IPS DF 6.9 (cell line): Measurements from ENCODE around the gene LRP5.
"Not testable (repeated sequence)": the region's sequence is repeated elsewhere in the genome, so short reads cannot be mapped to it uniquely, and the experiment has no call there.

Experiments
- DNase-seq: peaks from one replicate; pipeline ENCODE4 v3.0.0-alpha.2; 2013; ENCODE audit warnings: low read depth, low spot score
- H3K27ac ChIP-seq: one replicate; pipeline ENCODE4 v1.5.1; 2013; ENCODE audit warnings: low read length, control low read depth
- H3K27me3 ChIP-seq: 2 replicates; pipeline ENCODE4 v1.6.1; 2013; ENCODE audit warnings: mild to moderate bottlenecking, low read length; ENCODE audit not compliant: control insufficient read depth, insufficient read depth
- H3K36me3 ChIP-seq: 2 replicates; pipeline ENCODE4 v1.6.1; 2013; ENCODE audit warnings: low read length; ENCODE audit not compliant: control insufficient read depth, insufficient read depth
- H3K4me1 ChIP-seq: 2 replicates; pipeline ENCODE4 v1.6.1; 2013; ENCODE audit warnings: low read length; ENCODE audit not compliant: control insufficient read depth, insufficient read depth
- H3K4me3 ChIP-seq: 2 replicates; pipeline ENCODE4 v1.5.1; 2013; ENCODE audit warnings: mild to moderate bottlenecking, low read length
- H3K9me3 ChIP-seq: 2 replicates; pipeline ENCODE4 v1.6.1; 2013; ENCODE audit warnings: low read length, inconsistent platforms; ENCODE audit not compliant: control insufficient read depth, insufficient read depth
- WGBS: extraction: QIAGEN DNeasy Blood & Tissue Kit; methylation state at CpG from one replicate; pipeline ENCODE4 v1.1.7; 2013; ENCODE audit warnings: mixed read lengths, missing lambda C conversion rate; ENCODE audit not compliant: insufficient read length, insufficient coverage; 5-methylcytosine and 5-hydroxymethylcytosine counted together

The LRP5 gene

DNA sequence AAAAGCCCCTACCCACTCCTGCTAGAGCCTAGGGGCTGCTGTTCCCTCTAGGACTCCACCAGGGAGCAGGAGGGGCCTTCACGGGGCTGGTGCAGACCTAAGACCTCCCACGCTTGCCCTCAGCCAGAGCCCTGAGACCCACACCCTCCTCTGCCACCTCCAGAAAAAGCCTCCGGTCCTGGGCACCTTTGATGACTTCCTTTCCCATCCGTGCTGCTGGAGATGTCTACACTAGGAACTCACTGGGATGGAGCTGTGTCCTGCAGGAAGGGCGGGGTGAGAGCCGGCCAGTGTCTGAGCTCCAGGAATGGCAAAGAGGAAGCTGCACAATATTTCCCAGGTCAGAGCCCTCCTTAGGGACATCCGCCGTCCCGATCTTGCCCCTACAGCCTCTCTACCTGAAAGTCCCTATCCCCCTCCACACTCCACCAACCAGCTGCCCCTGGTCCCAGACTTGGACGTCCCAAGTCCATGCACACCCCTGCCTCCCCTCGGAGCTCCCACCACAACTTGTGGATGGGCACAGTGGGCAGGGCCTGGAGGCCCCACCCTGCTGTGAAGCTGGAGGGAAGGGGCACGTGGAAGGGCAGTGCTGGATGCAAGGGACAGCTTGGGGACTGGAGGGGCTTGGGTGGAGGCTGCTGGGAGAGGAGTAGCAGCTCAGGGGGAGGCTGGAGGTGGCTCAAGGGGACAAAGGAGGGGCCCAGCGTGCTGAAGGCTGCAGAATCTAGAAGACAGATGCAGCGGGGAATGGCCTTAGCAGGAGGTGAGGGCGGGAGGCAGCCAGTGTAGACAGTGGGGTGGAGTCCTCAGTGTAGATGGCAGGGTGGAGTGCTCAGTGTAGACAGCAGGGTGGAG lies 13.5 kb upstream of the LRP5 start:
- no peak overlapping the region for H3K4me3 ChIP-seq
- WGBS, result no CpG with 5 or more reads among the region's 15 CpGs
- H3K27ac ChIP-seq, result no peak overlapping the region
- DNase-seq, result no peak
- no peaks in the 10 kb centered on the region for H3K4me1 ChIP-seq
- no peaks in the 10 kb centered on the region for H3K27me3 ChIP-seq
- H3K36me3 ChIP-seq, result no peaks in the 10 kb centered on the region
- no peaks in the 10 kb centered on the region for H3K9me3 ChIP-seq

GRCh38 chr11:68299517-68299879 lies 12.9 kb upstream of the LRP5 start:
- H3K4me3 ChIP-seq, DNase-seq, H3K9me3 ChIP-seq, H3K27ac ChIP-seq, H3K36me3 ChIP-seq, H3K4me1 ChIP-seq, H3K27me3 ChIP-seq: not testable (repeated sequence)
- WGBS, result no CpG with 5 or more reads among the region's 9 CpGs

DNA sequence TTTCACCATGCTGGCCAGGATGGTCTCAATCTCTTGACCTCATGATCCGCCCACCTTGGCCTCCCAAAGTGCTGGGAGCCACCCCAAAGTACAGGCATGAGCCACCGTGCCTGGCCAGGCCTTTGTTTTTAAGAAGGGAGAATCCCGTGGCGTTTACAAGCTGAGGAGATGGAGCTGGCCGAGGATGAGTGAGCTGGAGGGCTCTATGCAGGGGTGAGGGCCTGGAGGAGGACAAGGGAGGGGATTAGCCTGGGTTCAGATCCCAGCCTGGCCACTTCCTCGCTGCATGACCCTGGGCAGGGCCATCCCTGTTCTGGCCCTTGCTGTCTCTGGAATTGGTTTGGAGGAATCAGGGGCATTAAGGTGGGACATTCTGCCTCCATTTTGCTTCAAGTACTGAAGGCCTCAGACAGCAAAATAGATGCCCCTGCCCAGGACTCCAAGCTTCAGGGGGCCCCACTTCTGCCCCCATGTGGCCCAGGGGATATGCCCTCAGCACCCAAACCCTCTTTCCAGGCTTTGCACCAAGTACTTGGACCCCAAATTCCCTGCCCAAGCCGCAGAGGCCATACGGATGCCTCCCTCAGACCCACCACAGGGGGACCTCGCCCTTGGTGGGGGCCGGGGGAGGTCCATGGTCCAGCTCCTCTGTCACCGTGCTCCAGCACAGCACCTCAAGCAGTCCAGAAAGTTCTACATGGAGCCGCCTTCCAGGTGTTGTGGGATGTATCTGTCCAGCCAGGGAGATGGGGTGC lies 12.1 kb upstream of the LRP5 start:
- Histone ChIP-seq H3K27me3 (no peaks in the 10 kb centered on the region), H3K4me1 (no peaks in the 10 kb centered on the region), H3K27ac (no peak overlapping the region), H3K36me3 (no peaks in the 10 kb centered on the region), H3K9me3 (no peaks in the 10 kb centered on the region), H3K4me3 (no peak overlapping the region)
- no CpG with 5 or more reads among the region's 12 CpGs for whole genome bisulfite sequencing
- DNase-seq, result no peak

DNA sequence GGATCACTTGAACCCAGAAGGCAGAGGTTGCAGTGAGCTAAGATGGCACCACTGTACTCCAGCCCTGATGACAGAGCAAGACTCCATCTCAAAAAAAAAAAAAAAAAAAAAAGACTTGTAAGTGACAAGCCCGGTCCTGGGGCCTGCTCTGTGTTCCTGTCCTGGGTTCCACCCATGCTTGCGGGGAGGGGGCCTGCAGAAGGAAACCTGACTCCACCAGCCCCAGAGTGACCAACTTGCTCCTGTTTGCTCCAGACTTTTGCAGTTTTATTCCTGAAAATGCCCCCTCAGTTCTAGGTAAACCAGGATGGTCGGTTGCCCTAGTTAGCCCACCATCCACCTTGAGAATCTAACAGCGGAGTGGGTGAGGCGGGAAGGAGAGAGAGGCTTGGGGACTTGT lies 10.1 kb upstream of the LRP5 start:
- Histone ChIP-seq H3K4me1 (no peaks in the 10 kb centered on the region), H3K36me3 (no peaks in the 10 kb centered on the region), H3K27me3 (no peaks in the 10 kb centered on the region; the same call in 1 of the 2 replicates), H3K27ac (no peak overlapping the region), H3K9me3 (no peaks in the 10 kb centered on the region), H3K4me3 (no peak overlapping the region)
- DNase-seq, result no peak
- WGBS, result no CpG with 5 or more reads among the region's 5 CpGs

DNA sequence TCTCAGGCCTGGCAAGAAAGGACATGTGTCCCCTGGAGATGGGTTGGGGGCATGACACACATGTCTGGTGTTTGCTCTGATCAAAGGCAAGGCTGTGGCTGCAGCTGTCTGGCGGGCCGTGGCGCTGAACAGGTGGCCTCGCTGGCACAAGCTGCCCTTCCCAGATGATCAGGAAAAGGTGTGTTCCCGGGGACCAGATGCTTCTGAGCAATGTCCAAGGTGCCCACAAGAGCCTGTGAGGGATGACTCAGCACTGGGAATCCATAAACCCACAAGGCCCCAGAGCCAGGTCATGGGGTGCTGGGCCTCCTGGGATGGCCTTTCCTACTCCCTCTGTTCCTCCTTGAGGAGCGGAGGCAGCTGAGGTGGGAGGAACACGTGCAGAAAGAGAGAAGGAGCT lies 9.7 kb upstream of the LRP5 start:
- no CpG with 5 or more reads among the region's 7 CpGs for WGBS
- no peak for DNase-seq
- H3K27me3 ChIP-seq, result no peaks in the 10 kb centered on the region; the same call in 1 of the 2 replicates
- H3K4me3 ChIP-seq, result no peak overlapping the region
- no peaks in the 10 kb centered on the region for H3K4me1 ChIP-seq
- no peaks in the 10 kb centered on the region for H3K9me3 ChIP-seq
- no peak overlapping the region for H3K27ac ChIP-seq
- no peaks in the 10 kb centered on the region for H3K36me3 ChIP-seq

- no peaks in the 10 kb centered on the region; the same call in 1 of the 2 replicates for H3K27me3 ChIP-seq
- no CpG with 5 or more reads among the region's 2 CpGs for WGBS
- H3K4me3 ChIP-seq, result no peak overlapping the region
- H3K36me3 ChIP-seq, result no peaks in the 10 kb centered on the region
- no peaks in the 10 kb centered on the region for H3K9me3 ChIP-seq
- no peak overlapping the region for H3K27ac ChIP-seq
- no peaks in the 10 kb centered on the region for H3K4me1 ChIP-seq
- no peak for DNase-seq
Measured at GRCh38 chr11:68303083-68303482, 9.3 kb upstream of the LRP5 start.

- Histone ChIP-seq H3K4me1 (no peaks in the 10 kb centered on the region), H3K4me3 (no peak overlapping the region), H3K36me3 (no peaks in the 10 kb centered on the region), H3K27ac (no peak overlapping the region), H3K9me3 (no peaks in the 10 kb centered on the region), H3K27me3 (no peaks in the 10 kb centered on the region; the same call in 1 of the 2 replicates)
- WGBS, result no CpG with 5 or more reads among the region's 7 CpGs
- no peak for DNase-seq
Measured at GRCh38 chr11:68303982-68304780, 8.2 kb upstream of the LRP5 start.

- H3K36me3 ChIP-seq, result no peaks in the 10 kb centered on the region
- H3K4me1 ChIP-seq, result no peaks in the 10 kb centered on the region
- whole genome bisulfite sequencing, result no CpG with 5 or more reads among the region's 3 CpGs
- H3K9me3 ChIP-seq, result no peaks in the 10 kb centered on the region
- no peak for DNase-seq
- no peak overlapping the region for H3K27ac ChIP-seq
- H3K27me3 ChIP-seq, result no peaks in the 10 kb centered on the region; the same call in 1 of the 2 replicates
- H3K4me3 ChIP-seq, result no peak overlapping the region
Measured at GRCh38 chr11:68306636-68307035, 5.8 kb upstream of the LRP5 start.

- no CpG with 5 or more reads among the region's 11 CpGs for WGBS
- no peak for DNase-seq
- no peaks in the 10 kb centered on the region; the same call in 1 of the 2 replicates for H3K36me3 ChIP-seq
- H3K9me3 ChIP-seq, result no peaks in the 10 kb centered on the region
- H3K4me1 ChIP-seq, result no peaks in the 10 kb centered on the region
- no peak overlapping the region for H3K4me3 ChIP-seq
- H3K27ac ChIP-seq, result no peak overlapping the region
- H3K27me3 ChIP-seq, result no peaks in the 10 kb centered on the region; the same call in 1 of the 2 replicates
Measured at GRCh38 chr11:68308068-68308467, 4.3 kb upstream of the LRP5 start.

- Histone ChIP-seq H3K27ac (no peak overlapping the region), H3K4me3 (no peak overlapping the region), H3K27me3 (no peaks in the 10 kb centered on the region; the same call in 1 of the 2 replicates), H3K4me1 (peaks cover 4% of the 10 kb centered on the region), H3K9me3 (no peaks in the 10 kb centered on the region), H3K36me3 (no peaks in the 10 kb centered on the region; the same call in 1 of the 2 replicates)
- no CpG with 5 or more reads among the region's 2 CpGs for WGBS
- DNase-seq, result no peak
Measured at GRCh38 chr11:68309621-68310185, 2.7 kb upstream of the LRP5 start.
